GM19324 (cell line): ENCODE measurements around the gene OR2AE1.
"Not testable (repeated sequence)": the region's sequence is repeated elsewhere in the genome, so short reads cannot be mapped to it uniquely, and the experiment has no call there.

Experiments
- ATAC-seq: cut with Tn5 transposase; IDR thresholded peaks from one replicate; pipeline ENCODE4 v1.9.1; 2021; ENCODE audit warnings: mild to moderate bottlenecking, moderate library complexity; ENCODE audit not compliant: unreplicated experiment, low FRiP score

Gene OR2AE1

DNA sequence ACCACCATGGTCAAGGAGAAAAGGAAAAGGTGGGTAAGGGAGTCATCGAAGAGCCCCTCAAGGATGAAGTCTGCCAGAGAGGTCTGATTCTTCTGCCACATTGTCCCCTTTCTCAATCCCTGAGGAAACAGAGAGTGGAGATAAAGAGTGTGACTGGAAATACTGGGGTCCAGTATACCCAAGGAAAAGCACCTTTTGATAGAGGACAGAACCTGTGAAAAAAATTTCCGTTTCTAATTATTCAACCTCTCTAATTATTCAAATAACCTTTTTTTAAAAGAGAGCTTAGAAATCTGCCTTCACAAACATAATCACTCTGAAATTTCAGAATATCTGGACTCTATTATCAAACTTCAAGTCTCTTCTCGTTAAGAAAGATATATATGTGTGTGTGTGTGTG, at the start of gene OR2AE1:
Gene OR2AE1 (minus strand): TSS at position 101 of the 400 bp plus-strand sequence. CDS start 0 bp downstream, at position 101.
- ATAC-seq: no peak

- no peak for ATAC-seq
These were observed 49.5 kb upstream of the OR2AE1 start for GRCh38 chr7:99926321-99926720.

DNA sequence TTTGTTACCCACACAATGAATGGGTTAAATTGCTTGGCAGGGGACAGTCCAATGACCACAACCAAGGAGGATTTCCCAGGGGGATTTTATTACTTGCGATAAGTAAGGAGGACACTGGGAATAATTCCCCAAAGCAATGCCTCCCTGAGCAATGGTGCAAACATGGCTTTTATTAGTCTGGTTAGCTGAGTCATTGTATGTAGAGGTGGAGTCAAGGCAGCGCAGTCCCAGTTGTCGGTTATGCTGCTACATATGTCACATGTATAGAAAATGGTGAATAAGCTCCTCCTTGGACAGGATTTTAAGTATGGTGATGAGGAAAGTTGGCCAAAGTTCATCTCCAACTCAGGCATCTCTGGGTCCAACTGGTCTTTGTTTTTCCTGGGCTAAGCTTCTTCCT, 46.4 kb upstream of the OR2AE1 start:
- ATAC-seq: no peak

DNA sequence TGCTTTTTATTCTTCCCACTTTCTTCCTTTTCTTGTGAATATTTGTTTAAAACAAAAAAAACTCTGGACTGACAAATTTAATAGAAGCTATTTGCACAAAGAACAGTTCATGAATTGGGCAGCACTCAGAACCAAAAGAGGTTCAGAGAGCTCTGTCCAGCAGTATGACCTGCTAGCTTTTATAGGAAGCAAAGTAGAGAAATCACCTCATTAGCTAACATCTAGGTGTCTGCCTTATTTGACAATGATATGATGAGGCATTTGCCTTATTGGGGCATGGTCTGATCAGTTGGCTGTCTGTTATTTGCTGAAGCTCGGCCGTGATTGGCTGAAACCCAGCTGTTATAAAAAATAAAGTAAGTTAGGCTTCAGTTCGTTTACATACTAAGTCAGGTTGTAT, 43.3 kb upstream of the OR2AE1 start:
- no peak for ATAC-seq

GRCh38 chr7:99919814-99920112, 42.9 kb upstream of the OR2AE1 start:
- no peak for ATAC-seq

GRCh38 chr7:99918959-99919813, 42.4 kb upstream of the OR2AE1 start, which contains the start of gene TRIM4:
Gene TRIM4 (minus strand): TSS chr7:99919530. CDS start chr7:99919401, 129 bp downstream.
- ATAC-seq: peak; percentile 97

- no peak for ATAC-seq
These were observed 34.1 kb upstream of the OR2AE1 start for GRCh38 chr7:99910976-99911375.

- no peak for ATAC-seq
These were observed 24.7 kb upstream of the OR2AE1 start for GRCh38 chr7:99901581-99901980.

- no peak for ATAC-seq
These were observed 23.1 kb upstream of the OR2AE1 start for GRCh38 chr7:99899830-99900519.

GRCh38 chr7:99898836-99899235, 22.0 kb upstream of the OR2AE1 start:
- ATAC-seq: no peak

DNA sequence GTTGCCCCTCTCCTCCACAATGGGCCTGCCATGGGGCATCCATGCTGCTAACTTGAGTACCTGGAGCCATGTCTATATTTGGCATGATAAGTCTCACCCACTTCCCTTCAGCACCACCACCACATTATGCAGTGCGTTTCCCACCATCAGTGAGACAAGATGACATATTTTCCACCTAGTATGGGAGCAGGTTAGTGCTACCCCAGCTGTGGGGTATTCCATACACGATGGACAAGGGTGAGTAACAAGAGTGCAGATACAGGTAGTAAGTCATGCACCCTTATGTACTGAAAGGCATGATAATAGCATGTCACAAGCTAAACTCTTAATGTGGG, 21.2 kb upstream of the OR2AE1 start:
- no peak for ATAC-seq

DNA sequence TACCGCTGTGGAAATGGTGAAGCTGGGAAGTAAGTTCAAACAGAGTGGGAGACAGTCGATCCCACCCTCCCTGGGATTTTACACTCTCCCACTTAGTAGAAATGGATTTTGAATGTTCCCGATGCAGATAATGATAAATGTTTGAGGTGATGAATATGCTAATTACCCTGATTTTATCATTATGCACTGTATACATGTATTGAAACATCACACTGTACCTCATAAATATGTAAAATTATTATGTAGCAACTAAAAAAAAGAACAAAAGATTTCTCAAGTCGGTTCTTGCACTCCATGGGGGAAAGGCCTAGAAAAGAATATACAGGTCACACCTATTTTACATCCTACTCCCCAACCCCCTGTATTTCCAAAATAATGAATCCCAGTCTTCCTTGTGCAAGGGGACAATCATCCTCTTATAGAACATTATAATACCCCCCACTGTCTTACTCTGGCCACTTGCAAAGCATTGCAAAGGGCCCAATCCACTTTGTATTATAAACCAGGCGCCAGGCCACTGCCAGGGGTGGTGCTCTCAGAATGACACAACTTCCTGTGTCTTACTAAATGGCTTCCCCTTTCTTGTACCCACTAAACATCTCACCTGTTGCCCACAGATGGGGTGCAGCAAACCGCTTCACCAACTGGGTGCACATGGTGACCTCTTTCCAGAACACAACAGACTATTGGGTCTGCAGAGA, 20.6 kb upstream of the OR2AE1 start:
- ATAC-seq: no peak

DNA sequence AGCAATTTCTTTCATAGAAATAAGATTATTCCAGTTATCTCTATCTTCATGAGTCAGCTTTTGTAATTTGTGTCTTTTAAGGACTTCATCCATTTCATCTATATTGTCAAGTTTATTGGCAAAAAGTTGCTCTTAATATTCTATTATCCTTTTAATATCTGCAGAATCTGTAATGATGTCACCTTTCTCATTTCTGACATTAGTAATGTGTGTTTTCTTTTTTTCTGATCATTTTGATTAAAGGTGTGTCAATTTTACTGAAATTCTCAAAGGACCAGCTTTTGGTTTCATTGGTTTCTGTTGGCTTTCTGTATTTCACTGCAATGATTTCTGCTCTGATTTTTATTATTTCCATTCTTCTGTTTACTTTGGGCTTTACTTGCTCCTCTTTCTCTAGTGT, 17.9 kb upstream of the OR2AE1 start:
- ATAC-seq: no peak

GRCh38 chr7:99893280-99893679, 16.4 kb upstream of the OR2AE1 start:
- no peak for ATAC-seq

- not testable (repeated sequence) for ATAC-seq
These were observed 13.5 kb upstream of the OR2AE1 start for GRCh38 chr7:99890348-99890747.

DNA sequence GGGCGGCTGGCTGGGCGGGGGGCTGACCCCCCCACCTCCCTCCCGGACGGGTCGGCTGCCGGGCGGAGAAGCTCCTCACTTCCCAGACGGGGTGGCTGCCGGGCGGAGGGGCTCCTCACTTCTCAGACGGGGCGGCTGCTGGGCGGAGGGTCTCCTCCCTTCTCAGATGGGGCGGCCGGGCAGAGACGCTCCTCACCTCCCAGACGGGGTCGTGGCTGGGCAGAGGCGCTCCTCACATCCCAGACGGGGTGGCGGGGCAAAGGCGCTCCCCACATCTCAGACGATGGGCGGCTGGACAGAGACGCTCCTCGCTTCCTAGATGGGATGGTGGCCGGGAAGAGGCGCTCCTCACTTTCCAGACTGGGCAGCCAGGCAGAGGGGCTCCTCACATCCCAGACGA, 11.5 kb upstream of the OR2AE1 start:
- not testable (repeated sequence) for ATAC-seq

- no peak for ATAC-seq
These were observed 4.5 kb upstream of the OR2AE1 start for GRCh38 chr7:99881370-99881769.

- no peak for ATAC-seq
These were observed 342 bp downstream of the OR2AE1 start for GRCh38 chr7:99876491-99876890.

GRCh38 chr7:99868246-99868645, 8.6 kb downstream of the OR2AE1 start:
- no peak for ATAC-seq

GRCh38 chr7:99867477-99867876, 9.4 kb downstream of the OR2AE1 start:
- ATAC-seq: not testable (repeated sequence)

DNA sequence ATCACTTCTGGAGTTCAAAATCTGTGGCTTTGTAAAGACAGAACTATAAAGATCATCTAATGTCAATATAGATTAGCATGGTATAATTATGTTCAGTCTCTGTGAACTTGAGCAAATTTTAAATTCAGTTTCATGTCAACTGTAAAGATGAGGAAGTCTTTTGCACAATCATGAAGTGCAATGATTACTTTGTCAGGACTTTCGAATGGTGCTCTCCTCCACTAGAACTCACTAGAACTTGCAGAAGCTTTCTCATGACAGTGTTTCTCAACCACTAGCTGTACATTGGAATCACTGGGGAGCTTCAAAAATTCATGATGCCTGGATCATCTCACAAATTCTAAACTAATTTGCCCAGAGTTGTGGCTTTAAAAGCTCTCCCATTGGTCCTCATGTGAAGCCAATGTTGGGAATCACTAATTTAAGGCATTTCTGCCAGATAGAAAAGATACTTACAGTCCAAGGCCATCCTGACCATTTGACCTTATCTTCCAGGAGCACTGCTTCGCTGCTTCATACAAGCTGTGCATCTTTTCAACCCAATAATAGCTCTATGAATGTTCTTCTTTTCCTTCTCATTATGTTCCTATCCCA, 12.9 kb downstream of the OR2AE1 start:
- ATAC-seq: no peak
